GM19023 (cell line): ENCODE measurements around the gene MRPL55.
"Not testable (repeated sequence)": the region's sequence is repeated elsewhere in the genome, so short reads cannot be mapped to it uniquely, and the experiment has no call there.

Experiments used
- ATAC-seq: cut with Tn5 transposase; IDR thresholded peaks from one replicate; pipeline ENCODE4 v1.9.1; 2021; ENCODE audit warnings: mild to moderate bottlenecking, moderate library complexity; ENCODE audit not compliant: unreplicated experiment

Gene MRPL55

DNA sequence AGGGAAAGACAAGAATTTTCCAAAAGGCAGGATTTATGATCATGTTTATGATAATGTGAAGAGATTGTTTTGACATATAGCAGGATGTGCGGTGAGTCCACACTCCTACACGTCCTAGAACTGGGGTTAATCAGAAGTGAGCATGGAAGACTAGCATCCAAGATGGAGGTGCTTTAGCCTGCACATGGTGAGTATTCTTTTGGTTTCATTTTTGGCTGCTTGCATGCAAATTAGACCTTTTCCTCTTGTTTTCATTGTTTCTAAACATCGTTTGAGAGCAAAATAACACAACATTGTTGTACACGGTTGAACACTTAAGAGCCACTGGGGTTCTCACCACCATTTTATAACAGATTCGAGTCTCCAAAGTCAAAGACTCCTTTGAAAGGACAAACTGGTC is 16.1 kb upstream of the MRPL55 start:
- ATAC-seq: no peak

DNA sequence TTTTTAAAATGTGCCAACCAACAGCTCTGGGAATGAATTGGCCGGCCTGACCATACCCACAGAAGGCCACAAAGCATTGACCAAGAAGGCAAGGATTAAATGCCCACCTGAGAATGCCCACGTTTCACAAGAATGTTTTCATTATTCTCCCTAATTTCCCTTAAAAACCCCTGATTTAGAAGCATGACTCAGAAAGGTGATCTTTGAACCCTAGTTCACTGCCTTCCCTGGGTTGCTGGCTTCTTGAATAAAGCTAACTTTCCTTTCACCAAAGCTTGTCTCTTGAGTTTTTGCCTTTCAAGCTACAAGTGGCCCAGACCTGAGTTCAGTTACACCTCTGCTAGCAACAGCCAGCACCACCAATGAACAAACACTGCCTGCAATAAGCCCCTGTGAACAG is 14.4 kb upstream of the MRPL55 start:
- ATAC-seq: no peak

DNA sequence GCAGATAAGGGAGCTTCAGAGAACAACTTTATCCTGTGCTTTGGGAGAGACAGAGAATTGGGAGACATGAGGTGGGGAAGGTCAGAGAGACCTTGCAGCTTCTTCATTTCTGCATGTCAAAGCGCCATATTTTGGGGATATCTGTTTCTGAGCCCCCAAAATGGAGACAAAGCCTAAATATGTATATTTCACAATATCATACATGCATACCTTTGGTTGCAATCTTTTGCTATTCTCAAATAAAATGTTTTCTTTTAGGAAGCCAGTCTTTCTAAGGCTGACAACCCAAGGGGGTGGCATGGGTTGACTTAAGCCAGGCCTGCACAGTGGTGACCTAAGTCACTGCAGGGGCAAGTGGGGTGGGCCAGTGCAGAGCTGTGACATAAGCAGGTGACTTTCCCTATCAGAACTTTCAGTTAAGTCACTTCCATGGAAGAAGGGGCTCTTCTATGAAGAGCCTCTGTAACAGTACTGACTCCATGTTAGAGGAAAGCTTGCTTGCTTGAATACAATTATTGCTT is 13.9 kb upstream of the MRPL55 start:
- no peak for ATAC-seq

DNA sequence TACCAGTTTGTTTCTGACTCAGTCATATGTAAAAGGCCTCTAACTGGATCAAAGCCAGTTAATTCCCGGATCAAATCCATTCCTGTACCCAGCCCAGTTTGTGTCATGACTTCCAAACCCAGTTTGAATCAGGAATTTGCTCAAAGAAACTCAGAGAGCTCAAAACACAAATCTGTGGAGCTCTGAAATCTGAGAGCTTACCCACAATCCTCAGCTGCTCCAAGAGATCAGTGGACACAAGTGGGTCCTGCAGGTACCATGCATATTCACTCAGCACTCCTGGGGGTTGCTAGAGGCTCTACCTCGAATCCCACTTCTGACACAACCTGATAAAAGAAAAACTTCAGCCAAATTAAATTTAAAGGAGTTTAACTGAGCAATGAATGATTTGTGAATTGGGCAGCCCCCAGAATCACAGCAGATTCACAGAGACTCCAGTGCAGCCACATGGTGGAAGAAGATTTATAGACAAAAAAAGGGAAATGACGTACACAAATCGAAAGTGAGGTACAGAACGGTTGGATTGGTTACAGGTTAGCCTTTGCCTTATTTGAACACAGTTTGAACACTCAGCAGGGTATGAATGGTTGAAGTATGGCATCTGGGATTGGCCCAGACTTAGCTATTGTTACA is 11.9 kb upstream of the MRPL55 start:
- ATAC-seq: no peak

DNA sequence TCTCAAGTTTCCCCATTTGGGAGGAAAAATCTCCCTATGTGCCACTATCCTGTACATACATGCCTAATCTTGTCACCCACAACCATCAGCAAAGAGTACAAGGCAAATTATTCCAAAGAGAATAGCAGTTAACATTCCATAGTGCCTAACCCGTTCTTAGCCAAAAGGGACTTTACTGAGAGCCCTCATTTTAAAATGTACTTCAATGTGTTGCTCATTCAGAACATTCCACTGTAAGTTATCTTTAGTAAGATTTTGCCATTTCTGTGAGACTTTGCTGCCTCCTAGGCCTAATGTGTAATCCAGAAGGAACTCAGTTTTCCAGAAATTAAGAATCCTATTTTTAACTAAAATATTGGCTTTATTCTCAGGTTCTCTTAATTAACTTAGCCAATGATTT is 11.3 kb upstream of the MRPL55 start:
- no peak for ATAC-seq

DNA sequence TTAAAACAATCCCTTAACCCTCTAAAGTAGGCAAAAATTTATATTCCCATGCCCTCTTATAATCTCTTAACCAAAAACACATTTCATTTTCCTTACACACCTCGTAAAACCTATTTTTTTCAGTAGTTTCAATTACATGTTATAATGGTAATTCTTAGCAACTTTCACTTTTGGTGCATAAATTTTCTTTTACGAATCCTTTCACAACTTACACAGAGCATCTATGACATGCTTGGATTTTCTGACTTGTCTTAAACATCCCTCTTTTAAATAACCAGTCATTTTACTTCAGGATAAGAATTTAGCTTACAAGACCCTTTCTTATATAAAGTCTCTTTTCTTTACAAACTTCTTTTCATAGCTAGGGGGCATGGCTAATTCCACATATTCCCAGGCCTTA is 8.9 kb upstream of the MRPL55 start:
- ATAC-seq: no peak

DNA sequence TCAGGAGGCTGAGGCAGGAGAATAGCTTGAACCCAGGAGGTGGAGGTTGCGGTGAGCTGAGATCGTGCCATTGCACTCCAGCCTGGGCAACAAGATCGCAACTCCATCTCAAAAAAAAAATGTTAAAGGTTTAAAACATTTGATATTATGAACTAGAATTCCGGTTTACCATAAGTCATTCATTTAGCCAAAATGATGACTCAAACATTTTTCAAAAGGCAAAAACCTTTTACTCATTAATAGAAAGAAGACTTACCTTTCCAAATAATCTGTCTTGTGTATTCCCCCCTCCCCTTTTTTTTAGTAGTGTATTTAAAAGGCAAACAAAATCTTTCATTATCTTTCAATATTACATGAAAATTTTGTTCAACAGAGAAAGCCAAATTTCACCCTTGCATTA is 8.2 kb upstream of the MRPL55 start:
- ATAC-seq: no peak

DNA sequence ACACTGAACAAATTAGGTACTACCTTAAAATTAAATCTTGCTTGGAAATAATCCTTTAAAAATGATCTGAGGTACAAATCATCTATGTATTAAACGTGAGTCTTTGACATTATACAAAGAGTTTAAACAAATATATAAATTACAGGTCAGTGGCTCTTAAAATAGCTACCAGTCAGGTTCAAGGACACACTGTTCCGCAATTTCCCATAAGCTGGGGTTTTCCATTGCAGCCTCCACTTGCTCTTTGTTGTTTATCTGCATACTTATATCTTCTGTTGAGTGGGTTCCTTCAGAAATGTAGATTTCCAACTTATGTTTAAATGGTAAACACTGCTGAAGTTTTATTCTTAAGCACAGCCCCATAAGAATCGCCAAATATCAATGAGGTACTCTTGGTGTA is 5.7 kb upstream of the MRPL55 start:
- ATAC-seq: no peak

DNA sequence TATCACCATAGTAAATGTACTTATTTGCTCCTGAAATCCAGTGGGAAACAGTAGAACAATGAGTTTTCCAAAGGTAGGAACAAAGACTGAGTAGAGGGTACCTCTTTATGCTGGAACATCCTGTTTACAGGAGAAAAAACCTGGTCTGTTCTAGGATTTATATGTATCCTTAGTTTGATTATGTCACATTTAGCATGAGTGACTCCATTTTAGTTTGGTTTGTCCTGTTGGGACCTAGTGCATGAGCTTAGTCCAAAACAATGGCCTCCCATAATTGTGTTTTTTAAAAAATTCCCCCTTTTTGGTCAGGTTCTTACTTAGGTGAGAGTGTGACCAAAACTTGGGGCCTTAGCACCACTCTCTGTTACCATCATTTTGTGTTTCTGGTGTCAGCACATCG is 3.5 kb upstream of the MRPL55 start:
- ATAC-seq: no peak

DNA sequence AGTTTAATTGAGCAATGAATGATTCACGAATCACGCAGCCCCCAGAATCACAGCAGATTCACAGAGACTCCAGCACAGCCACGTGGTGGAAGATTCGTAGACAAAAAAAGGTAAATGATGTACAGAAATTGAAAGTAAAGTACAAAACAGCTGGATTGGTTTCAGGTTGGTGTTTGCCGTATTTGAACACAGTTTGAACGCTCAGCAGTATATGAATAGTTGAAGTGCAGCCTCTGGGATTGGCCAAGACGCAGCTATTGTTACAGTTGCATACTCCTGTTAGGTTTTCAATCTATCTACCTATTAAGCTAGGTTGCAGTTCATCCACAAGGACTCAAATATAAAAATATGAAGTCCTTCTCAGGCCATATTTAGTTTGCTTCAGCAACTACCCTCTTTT is 3.1 kb upstream of the MRPL55 start:
- no peak for ATAC-seq

DNA sequence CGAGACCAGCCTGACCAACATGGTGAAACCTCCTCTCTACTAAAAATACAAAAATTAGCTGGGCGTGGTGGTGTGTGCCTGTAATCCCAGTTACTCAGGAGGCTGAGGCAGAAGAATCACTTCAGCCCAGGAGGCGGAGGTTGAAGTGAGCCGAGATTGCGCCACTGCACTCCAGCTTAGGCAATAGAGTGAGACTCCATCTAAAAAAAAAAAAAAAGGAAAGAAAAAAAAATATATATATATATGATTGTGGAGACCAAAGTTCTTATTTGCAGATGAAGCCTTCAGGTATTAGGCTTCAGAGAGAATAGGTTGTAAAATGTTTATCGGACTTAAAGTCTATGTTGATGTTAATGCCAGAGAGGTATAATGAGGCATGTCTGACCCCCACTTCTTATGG is 2.2 kb upstream of the MRPL55 start:
- not testable (repeated sequence) for ATAC-seq

DNA sequence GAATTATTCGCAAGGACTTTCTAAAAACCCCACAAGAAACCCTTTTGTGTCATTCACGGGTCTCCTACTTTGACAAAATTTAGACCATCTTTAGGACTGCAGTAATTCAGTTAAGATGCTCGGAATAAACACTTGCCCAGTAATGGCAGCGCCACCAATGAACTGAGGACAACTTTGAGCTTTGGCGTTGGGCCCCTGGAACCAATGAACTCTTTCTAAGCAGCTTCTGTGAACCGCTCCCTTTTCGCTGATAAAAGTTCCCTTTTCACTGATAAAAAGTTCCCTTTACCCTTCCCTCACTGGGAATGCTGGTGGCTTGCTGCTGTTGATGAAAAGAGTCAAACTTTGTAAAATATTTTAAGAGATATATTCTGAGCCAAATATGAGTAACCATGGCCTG is 1.5 kb upstream of the MRPL55 start:
- ATAC-seq: no peak

DNA sequence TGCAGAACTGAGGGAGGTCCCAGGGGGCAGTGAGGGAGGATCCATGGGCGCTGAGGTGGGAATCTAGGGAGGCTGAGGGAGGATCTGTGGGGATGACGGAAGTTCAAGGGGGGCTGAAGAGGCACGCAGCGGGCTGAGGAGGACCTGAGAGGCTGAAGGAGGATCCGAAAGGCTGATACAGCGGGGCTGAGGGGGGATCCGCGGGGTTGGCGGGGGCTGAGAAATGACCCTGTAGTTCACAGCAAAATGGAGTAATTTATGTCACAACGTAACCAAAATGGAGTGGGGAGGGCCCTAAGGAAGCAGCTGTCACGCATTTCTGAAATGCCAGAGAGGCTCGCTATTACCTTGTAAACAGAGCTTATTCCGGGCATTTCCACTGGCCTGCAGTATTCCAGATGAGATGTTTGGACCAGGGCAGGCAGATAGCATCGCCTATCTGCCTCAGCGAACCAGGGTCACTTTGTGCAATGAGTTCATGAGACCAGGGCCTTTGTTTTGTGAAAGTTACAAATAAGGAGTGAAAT is 926 bp upstream of the MRPL55 start:
- no peak for ATAC-seq

DNA sequence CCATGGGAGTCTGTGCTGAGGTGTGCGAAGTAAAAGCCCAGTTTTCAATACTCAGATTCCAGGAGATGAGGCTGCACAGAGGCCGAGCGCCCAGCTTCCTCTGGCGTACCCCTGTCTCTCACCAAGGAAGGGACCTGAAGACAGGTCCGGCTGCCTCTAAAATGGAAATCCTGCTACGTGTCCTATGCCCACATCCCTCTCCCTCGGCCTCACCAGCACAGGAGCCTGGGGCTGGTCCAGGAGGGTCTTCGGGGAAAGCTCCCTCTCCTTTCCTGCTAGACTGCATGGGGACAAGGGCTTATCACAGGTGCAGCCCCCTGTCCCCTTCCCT is 392 bp downstream of the MRPL55 start:
- no peak for ATAC-seq

DNA sequence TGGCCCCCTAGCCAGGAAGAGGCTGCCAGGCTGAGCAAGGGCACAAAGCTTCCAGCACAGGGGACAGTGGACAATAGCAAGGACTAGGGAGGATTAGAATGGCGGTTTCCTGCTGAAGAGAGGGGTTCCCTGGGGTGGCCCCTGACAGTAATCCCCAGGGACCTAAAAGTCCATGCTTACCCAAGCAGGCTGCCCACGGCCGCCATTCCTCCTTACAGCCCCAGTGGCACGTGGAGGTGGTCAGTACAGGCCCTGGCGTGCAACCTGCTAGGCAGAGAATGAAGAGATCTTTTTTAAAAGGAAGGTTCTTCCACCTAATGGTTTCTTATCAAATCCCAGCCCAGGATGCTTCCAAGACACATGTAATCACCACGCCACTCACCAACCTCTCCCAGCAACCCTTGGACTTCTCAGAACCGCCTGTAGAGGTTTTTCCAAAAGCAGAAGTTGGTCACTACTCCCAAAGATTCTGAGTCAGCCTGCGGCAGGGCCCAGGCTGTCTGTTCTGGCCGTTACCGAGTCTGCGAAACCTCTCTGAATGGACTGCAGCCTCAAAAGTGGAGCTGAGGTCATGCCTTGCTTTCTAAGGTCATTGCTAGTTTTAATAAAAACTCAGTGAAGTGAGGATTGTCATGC is 926 bp downstream of the MRPL55 start:
- ATAC-seq: no peak

DNA sequence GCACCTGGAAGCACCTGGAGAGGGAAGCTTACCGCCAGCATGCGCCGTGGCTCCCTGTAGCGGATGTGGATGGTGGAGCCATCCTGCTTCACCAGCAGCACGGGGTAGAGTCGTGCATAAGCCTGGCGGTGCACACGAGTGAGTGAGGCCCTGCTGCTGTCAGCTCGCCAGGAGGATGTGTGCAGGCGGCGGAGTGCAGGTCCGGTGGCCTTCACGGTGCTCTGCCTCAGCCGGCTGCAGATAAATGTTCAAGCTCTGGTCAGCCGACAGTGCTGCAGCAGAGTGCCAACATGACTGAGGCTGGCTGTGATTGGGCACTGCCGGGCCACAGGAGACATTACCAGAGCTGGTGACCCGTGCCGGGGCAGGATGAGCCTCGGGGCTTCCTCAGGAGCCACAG is 1.5 kb downstream of the MRPL55 start:
- no peak for ATAC-seq

DNA sequence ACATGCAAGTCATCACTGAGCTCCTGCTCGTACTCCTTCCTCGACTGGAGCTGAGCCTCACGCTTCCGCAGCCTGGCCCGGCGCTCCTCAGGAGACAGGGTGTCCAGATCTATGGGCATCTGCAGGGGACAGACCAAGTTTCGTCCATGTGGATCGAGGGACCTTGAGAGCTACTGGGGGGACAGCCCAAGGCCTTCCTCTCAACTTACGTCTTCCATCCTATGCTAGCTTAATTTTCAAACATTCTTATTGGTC is 2.4 kb downstream of the MRPL55 start:
- no peak for ATAC-seq

DNA sequence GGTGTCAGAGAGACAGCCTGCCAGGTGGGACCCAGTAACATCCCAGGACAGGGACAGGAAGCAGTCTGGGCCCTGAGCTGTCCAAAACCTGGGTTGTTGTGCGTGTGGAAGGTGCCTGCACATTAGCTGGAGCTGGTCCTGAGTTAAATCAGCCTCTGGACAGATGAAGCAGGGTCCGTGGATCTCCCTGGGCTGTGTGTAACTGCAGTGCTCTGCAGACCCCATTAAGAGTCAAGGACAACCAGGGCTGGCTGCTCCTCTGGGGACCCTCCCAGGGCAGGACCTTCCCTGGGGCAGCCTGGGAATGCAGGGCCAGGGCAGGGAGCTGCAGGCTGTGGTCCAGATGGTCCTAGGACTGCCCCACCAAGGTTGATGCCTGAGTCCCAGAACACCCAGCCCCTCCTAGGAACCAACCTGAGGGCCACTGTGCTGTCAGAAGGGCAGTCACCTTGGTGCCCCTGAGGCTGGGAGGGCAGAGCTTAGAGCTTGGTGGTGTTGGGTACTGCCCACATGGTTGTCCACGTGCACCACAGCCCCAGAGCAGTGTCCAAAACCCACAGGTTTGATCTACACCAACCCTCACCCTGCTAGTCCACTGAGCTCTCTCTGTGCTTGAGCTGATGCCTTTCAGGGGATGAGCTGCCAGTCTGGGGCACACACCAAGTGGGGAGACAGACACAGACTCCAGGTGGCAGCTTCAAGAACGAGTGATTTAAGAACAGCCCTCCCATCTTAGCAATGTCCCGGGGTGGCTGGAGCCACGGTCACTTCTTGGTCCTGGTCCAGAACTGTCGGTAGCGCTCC is 2.9 kb downstream of the MRPL55 start:
- no peak for ATAC-seq

DNA sequence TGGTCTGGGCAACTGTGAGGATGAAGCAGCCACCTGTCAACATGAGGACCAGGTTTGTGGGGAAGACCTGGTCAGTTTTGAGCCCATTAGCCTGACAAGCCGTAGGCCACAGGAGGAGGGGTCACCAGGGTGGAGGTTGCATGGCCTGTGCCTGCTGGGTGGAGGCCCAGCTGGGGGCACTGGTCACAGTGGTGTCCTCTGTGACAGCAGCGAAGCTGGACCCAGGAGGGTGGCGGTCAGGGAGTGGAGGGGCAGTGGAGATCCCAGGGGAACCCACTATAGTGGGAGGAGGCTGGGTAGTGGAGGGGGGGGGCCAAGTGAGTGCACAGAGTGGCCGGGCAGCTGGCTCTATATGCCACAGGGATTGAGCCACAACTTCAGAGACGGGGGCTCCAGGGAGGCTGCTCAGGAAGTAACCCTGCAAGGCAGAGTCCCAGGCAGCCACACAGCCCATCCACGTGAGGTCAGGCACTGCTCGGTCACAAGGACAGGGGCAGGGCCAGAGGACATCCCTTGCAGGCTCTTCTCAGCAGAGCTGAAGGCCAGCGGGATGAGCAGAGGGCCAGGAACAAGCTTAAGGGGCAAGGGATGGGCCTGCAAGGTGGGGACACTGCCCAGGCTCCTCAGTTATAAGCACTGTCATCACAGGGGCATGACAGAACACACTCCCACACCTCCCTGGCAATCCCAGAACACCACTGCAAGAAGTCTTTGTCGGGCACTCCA is 3.7 kb downstream of the MRPL55 start:
- no peak for ATAC-seq

DNA sequence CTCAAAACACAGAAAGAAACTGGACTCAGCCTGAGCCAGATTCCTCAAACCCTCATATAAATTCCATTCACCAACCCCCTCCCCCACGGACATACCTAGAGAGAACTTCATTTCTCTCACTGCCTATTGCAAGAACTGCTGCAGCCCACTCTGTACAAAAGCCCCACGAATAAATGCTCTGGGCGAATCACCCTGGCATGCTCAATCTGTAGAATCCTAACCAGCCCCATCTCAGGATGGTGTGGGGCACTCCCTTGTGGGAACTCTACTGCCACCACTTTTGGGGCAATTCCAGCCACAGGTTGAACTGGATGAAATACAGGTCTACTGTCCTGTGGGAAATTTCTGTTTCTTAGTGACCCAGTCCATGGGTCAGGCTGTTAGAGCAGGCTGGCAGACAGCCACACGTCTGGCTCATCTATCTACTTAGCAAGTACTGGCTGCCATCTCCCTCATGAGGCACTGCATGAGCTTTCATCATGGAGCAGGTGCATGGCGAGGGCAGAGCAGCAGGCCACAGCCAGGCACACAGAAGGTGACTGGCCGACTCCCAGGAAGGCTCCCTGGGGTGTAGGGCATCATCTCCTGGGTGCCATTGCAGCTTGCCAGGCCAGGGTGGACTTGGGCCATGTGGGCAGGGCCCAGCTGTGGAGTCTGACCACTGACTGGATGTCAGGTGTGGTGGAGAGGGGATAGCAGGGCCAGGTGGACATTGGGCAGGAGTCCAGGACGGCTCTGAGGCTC is 4.4 kb downstream of the MRPL55 start:
- no peak for ATAC-seq
